HG03196 (cell line): ENCODE measurements around the gene ZNF627.
A peak's percentile ranks its signal among the peaks of the same experiment; 100 is the strongest.
"Not testable (repeated sequence)": the region's sequence is repeated elsewhere in the genome, so short reads cannot be mapped to it uniquely, and the experiment has no call there.

Source experiments
- ATAC-seq: cut with Tn5 transposase; IDR thresholded peaks from one replicate; pipeline ENCODE4 v1.9.1; 2021; ENCODE audit not compliant: unreplicated experiment

The ZNF627 gene

GRCh38 chr19:11622401-11622800, 25.1 kb downstream of the ZNF627 start:
- not testable (repeated sequence) for ATAC-seq

GRCh38 chr19:11624069-11624463, 26.8 kb downstream of the ZNF627 start:
- ATAC-seq = no peak

- ATAC-seq = no peak
These were observed 29.0 kb downstream of the ZNF627 start for GRCh38 chr19:11626252-11626651.

GRCh38 chr19:11633223-11633622, 35.9 kb downstream of the ZNF627 start:
- no peak for ATAC-seq

- ATAC-seq = not testable (repeated sequence)
These were observed 36.9 kb downstream of the ZNF627 start for GRCh38 chr19:11634018-11634662.

GRCh38 chr19:11639245-11639601, 41.9 kb downstream of the ZNF627 start:
- ATAC-seq = no peak

GRCh38 chr19:11639602-11640471, 42.6 kb downstream of the ZNF627 start:
- ATAC-seq = peak; percentile 94

- ATAC-seq = no peak
These were observed 44.0 kb downstream of the ZNF627 start for GRCh38 chr19:11641244-11641643.

GRCh38 chr19:11642902-11643301, 45.6 kb downstream of the ZNF627 start:
- ATAC-seq = no peak

GRCh38 chr19:11649941-11650340, 52.7 kb downstream of the ZNF627 start:
- ATAC-seq = no peak

GRCh38 chr19:11651062-11651461, 53.8 kb downstream of the ZNF627 start:
- ATAC-seq = no peak

- no peak for ATAC-seq
These were observed 54.8 kb downstream of the ZNF627 start for GRCh38 chr19:11652056-11652455.

- no peak for ATAC-seq
These were observed 55.2 kb downstream of the ZNF627 start for GRCh38 chr19:11652492-11652891.

- ATAC-seq = no peak
These were observed 59.3 kb downstream of the ZNF627 start for GRCh38 chr19:11656535-11656934.

GRCh38 chr19:11657307-11657706, 60.0 kb downstream of the ZNF627 start:
- ATAC-seq = no peak

GRCh38 chr19:11658970-11659369, 61.7 kb downstream of the ZNF627 start:
- no peak for ATAC-seq

GRCh38 chr19:11659612-11660011, 62.3 kb downstream of the ZNF627 start:
- ATAC-seq = no peak

GRCh38 chr19:11662278-11662677, 65.0 kb downstream of the ZNF627 start:
- no peak for ATAC-seq

GRCh38 chr19:11663181-11663591, 65.9 kb downstream of the ZNF627 start:
- ATAC-seq = no peak
